Loucy (cell line): Measurements from ENCODE around the gene E2F7.
"Not testable (repeated sequence)": the region's sequence is repeated elsewhere in the genome, so short reads cannot be mapped to it uniquely, and the experiment has no call there.

Experiments
- H2AFZ ChIP-seq: fragments of 200-600 bp; sonication (generic); 2 replicates; pipeline ENCODE4 v1.6.0; 2016; ENCODE audit warnings: antibody characterized with exemption, mild to moderate bottlenecking, low read length, moderate library complexity
- H3F3A ChIP-seq: fragments of 200-600 bp; 2 replicates; pipeline ENCODE4 v1.6.0; 2016; ENCODE audit warnings: antibody characterized with exemption, low read depth, mild to moderate bottlenecking
- H3K27me3 ChIP-seq: fragments of 200-600 bp; sonication (generic); 2 replicates; pipeline ENCODE4 v1.6.1; 2014; ENCODE audit warnings: low read length, mild to moderate bottlenecking; ENCODE audit not compliant: insufficient read depth, poor library complexity, severe bottlenecking
- H3K36me3 ChIP-seq: fragments of 200-600 bp; sonication (generic); 2 replicates; pipeline ENCODE4 v1.6.1; 2016; ENCODE audit warnings: low read length; ENCODE audit not compliant: insufficient read depth
- H3K4me1 ChIP-seq: fragments of 200-600 bp; sonication (generic); 2 replicates; pipeline ENCODE4 v1.5.1; 2014; ENCODE audit warnings: low read length, mild to moderate bottlenecking; ENCODE audit not compliant: insufficient read depth, poor library complexity, severe bottlenecking
- H3K4me2 ChIP-seq: fragments of 200-600 bp; sonication (generic); 2 replicates; pipeline ENCODE4 v1.6.0; 2014; ENCODE audit warnings: antibody characterized with exemption, low read length, low read depth, mild to moderate bottlenecking; ENCODE audit not compliant: poor library complexity, severe bottlenecking
- H3K4me3 ChIP-seq: fragments of 200-600 bp; sonication (generic); 2 replicates; pipeline ENCODE4 v1.5.1; 2014; ENCODE audit warnings: low read length, mild to moderate bottlenecking, mixed read lengths; ENCODE audit not compliant: poor library complexity, severe bottlenecking
- H3K79me2 ChIP-seq: fragments of 200-600 bp; sonication (generic); 2 replicates; pipeline ENCODE4 v1.6.1; 2014; ENCODE audit warnings: low read length; ENCODE audit not compliant: insufficient read depth
- H3K9ac ChIP-seq: fragments of 200-600 bp; sonication (generic); 2 replicates; pipeline ENCODE4 v1.6.0; 2014; ENCODE audit warnings: mild to moderate bottlenecking, low read depth, low read length, moderate library complexity; ENCODE audit not compliant: poor library complexity, severe bottlenecking
- H3K9me2 ChIP-seq: fragments of 200-600 bp; sonication (generic); replicated peaks from 2 replicates; pipeline ENCODE4 v1.6.1; 2016; ENCODE audit warnings: low read depth, low read length, mixed read lengths
- H3K9me3 ChIP-seq: fragments of 200-600 bp; sonication (generic); 2 replicates; pipeline ENCODE4 v1.6.1; 2014; ENCODE audit warnings: mild to moderate bottlenecking, antibody characterized with exemption, low read length, low read depth; ENCODE audit not compliant: insufficient read depth
- H4K20me1 ChIP-seq: fragments of 200-600 bp; sonication (generic); 2 replicates; pipeline ENCODE4 v1.6.0; 2014; ENCODE audit warnings: antibody characterized with exemption, low read length, mild to moderate bottlenecking; ENCODE audit not compliant: insufficient read depth, poor library complexity, severe bottlenecking
- EZH2phosphoT487 ChIP-seq: fragments of 200-600 bp; IDR thresholded peaks from 2 replicates; pipeline ENCODE4 v1.6.1; 2018; ENCODE audit warnings: antibody characterized with exemption, mild to moderate bottlenecking, moderate library complexity, borderline replicate concordance
- TF ChIP-seq, protein P1 (sequence below): fragments of 200-600 bp; sonication (generic); conservative IDR thresholded peaks from 2 replicates; pipeline ENCODE4 v1.5.1; 2014; ENCODE audit warnings: mild to moderate bottlenecking, antibody characterized with exemption, low read length

The E2F7 gene

DNA sequence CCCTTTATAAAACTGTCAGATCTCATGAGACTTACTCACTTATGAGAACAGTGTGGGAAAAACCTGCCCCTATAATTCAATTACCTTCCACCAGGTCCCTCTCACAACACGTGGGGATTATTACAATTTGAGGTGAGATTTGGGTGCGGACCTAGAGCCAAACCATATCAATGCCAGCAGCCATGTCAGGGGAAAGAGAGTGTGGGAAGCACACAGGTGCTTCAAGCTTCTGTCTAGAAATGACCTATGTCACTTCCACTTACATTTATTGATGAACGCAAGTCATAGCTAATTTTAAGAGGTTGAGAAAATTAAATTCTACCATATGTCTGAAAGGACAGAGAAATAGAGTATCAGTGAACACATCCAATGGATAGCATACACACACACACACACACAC lies 32.5 kb upstream of the E2F7 start:
- Histone ChIP-seq H3K27me3 (no peaks in the 10 kb centered on the region), H3K4me1 (no peaks in the 10 kb centered on the region), H3K4me2 (no peak overlapping the region), H3K79me2 (no peaks in the 10 kb centered on the region), H2AFZ (no peak overlapping the region), H3F3A (no peaks in the 10 kb centered on the region), H4K20me1 (no peaks in the 10 kb centered on the region), H3K9ac (no peak overlapping the region), H3K36me3 (no peaks in the 10 kb centered on the region), H3K4me3 (no peak overlapping the region), H3K9me3 (no peaks in the 10 kb centered on the region), H3K9me2 (no peaks in the 10 kb centered on the region)
- TF ChIP-seq, protein P1, sequence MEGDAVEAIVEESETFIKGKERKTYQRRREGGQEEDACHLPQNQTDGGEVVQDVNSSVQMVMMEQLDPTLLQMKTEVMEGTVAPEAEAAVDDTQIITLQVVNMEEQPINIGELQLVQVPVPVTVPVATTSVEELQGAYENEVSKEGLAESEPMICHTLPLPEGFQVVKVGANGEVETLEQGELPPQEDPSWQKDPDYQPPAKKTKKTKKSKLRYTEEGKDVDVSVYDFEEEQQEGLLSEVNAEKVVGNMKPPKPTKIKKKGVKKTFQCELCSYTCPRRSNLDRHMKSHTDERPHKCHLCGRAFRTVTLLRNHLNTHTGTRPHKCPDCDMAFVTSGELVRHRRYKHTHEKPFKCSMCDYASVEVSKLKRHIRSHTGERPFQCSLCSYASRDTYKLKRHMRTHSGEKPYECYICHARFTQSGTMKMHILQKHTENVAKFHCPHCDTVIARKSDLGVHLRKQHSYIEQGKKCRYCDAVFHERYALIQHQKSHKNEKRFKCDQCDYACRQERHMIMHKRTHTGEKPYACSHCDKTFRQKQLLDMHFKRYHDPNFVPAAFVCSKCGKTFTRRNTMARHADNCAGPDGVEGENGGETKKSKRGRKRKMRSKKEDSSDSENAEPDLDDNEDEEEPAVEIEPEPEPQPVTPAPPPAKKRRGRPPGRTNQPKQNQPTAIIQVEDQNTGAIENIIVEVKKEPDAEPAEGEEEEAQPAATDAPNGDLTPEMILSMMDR, result no peak
- TF ChIP-seq EZH2phosphoT487, result no peak

DNA sequence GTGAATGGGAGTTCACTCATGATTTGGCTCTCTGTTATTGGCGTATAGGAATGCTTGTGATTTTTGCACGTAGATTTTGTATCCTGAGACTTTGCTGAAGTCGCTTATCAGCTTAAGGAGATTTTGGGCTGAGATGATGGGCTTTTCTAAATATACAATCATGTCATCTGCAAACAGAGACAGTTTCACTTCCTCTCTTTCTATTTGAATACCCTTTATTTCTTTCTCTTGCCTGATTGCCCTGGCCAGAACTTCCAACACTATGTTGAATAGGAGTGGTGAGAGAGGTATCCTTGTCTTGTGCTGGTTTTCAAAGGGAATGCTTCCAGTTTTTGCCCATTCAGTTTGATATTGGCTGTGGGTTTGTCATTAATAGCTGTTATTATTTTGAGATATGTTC lies 26.9 kb upstream of the E2F7 start:
- not testable (repeated sequence) for H2AFZ ChIP-seq, H3K27me3 ChIP-seq, H3K4me3 ChIP-seq, H4K20me1 ChIP-seq, H3K9me2 ChIP-seq, H3K36me3 ChIP-seq, H3K4me2 ChIP-seq, H3K79me2 ChIP-seq, H3K9ac ChIP-seq, H3F3A ChIP-seq, H3K9me3 ChIP-seq, H3K4me1 ChIP-seq

DNA sequence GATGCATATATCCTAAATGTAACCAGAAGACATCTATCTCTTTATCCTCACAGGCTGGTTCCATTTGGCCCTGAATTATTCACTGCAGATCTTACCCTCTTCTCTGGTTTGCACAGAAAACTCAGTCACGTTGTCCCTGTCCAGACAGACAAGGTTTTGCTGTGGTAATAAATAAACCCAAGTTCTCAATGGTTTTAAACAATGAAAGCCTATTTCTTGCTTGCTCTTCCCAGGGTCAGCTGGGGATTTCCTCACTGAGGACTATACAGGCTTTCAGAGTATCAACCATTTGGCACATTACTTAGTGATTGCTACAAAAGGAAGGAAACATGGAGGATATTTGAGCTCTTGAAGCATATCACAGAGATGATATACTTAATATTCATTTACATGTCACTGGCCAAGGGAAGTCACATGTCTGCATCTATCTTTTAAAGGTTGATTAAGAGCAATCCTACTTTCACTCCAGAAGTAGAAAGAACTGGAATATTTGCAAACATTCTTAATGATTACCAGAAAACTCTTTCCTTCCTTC lies 24.4 kb upstream of the E2F7 start:
- TF ChIP-seq, protein P1, result no peak
- TF ChIP-seq EZH2phosphoT487, result no peak
- Histone ChIP-seq H3K9me2 (no peaks in the 10 kb centered on the region), H3K36me3 (no peaks in the 10 kb centered on the region), H2AFZ (peak overlapping the region; percentile 64; the same call in 1 of the 2 replicates), H3K79me2 (no peaks in the 10 kb centered on the region), H3F3A (no peaks in the 10 kb centered on the region; the same call in 1 of the 2 replicates), H3K9me3 (no peaks in the 10 kb centered on the region), H3K4me1 (peaks cover 4% of the 10 kb centered on the region), H3K27me3 (no peaks in the 10 kb centered on the region), H3K9ac (no peak overlapping the region), H4K20me1 (no peaks in the 10 kb centered on the region), H3K4me3 (no peak overlapping the region), H3K4me2 (no peak overlapping the region)

DNA sequence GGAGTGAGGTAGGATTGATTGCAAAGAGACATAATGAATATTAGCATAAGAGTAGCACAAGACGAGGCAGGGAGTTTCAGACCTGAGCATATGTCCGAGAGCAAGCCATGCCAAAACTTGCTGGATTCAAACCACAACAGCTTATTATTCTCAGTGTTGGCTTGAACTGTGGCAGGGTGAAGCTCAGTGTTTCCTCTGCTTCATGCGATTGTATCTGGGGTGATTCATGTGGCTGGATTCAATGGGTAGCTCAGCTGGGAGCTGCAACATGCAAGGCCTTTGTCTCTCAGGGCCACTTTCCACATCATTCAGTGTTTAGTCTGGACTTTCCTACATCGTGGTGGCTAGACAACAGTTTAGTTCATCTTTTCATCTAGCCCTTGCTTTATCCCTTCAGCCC lies 22.1 kb upstream of the E2F7 start:
- no peaks in the 10 kb centered on the region for H4K20me1 ChIP-seq
- H3K27me3 ChIP-seq, result no peaks in the 10 kb centered on the region
- H3K9me3 ChIP-seq, result no peaks in the 10 kb centered on the region
- TF ChIP-seq, protein P1, result no peak
- TF ChIP-seq EZH2phosphoT487, result no peak
- H3F3A ChIP-seq, result no peaks in the 10 kb centered on the region; the same call in 1 of the 2 replicates
- H3K36me3 ChIP-seq, result no peaks in the 10 kb centered on the region
- H3K4me3 ChIP-seq, result no peak overlapping the region
- H3K79me2 ChIP-seq, result no peaks in the 10 kb centered on the region
- H3K9me2 ChIP-seq, result no peaks in the 10 kb centered on the region
- peaks cover 4% of the 10 kb centered on the region for H3K4me1 ChIP-seq
- no peak overlapping the region for H3K4me2 ChIP-seq
- no peak overlapping the region for H3K9ac ChIP-seq
- H2AFZ ChIP-seq, result no peak overlapping the region
